ENCODE results near the gene AEBP1.
A peak's percentile ranks its signal among the peaks of the same experiment; 100 is the strongest.

The AEBP1 gene

DNA sequence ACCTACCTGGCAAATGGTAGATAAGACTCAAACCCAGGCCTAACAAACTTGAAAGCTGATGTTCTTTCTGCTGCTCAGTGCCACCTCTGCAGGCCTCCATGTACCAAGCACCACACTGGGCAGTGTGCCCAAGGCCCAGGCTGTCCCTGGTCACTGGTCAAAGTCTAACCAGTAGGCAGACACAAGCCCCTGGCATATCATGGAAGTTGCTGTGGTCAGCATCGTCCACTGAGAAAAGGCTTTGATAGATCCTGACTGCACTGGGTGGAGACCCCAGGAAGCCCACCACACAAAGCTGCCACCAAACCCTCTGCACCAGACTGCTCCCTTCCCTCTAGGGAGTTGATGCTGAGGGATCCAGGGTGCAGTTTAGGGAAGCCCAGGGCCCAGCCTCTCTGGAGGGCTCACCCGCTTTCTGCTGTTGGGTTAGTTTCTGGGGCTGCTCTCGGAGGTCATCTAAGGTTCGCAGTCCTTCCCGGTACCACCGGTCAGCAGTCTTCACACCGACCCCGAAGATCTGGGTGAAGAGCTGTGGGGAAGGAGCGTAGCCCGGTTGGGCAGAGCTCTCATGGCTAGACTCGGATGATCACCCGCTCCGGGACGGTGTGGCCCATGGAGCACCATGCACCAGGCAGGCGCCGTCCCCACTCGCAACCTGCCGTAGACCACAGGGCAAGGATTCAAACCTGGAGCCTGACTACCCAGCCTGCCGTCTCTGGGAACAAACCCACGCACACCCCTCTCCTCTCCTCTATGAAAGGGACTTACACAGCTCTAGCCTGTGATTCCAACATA is 27.8 kb upstream of the AEBP1 start:
- H3K4ac ChIP-seq (ENCODE audit: low read length), result no peak overlapping the region
- H2BK5ac ChIP-seq (ENCODE audit: low read length), result peak overlapping the region; percentile 48
- H3K9me3 ChIP-seq (replicated peaks in 1 of 2; ENCODE audit: control insufficient read depth in 2 of 2, insufficient read depth in 1 of 2, low read depth in 1 of 2, low read length in 2 of 2), result no peaks in the 10 kb centered on the region
- H3K14ac ChIP-seq (ENCODE audit: low read length), result no peak overlapping the region
- no peak overlapping the region for H2BK15ac ChIP-seq (ENCODE audit: low read length)
- peaks cover 49 to 69% of the 10 kb centered on the region in 2 donors for H3K36me3 ChIP-seq (replicated peaks in 1 of 2; ENCODE audit: control insufficient read depth in 2 of 2, insufficient read depth in 2 of 2, low read length in 2 of 2)
- H3K27me3 ChIP-seq (ENCODE audit: control insufficient read depth in 3 of 3, insufficient read depth in 3 of 3, low read depth in 1 of 3, low read length in 3 of 3), result no peaks in the 10 kb centered on the region
- no peaks in the 10 kb centered on the region for H3K4me1 ChIP-seq (ENCODE audit: control insufficient read depth in 2 of 2, insufficient read depth in 1 of 2, low read depth in 1 of 2, low read length in 2 of 2)
- H4K91ac ChIP-seq (ENCODE audit: low read depth, low read length, poor library complexity), result no peak overlapping the region
- no peak overlapping the region for H3K4me3 ChIP-seq (ENCODE audit: low read length in 2 of 2)
- H2AK5ac ChIP-seq (ENCODE audit: low read depth, low read length), result no peak overlapping the region
- H3K79me1 ChIP-seq (ENCODE audit: low read depth, low read length), result peaks cover 4% of the 10 kb centered on the region
- no peak overlapping the region for H2BK120ac ChIP-seq (ENCODE audit: low read depth, low read length)
- no peak for DNase-seq (ENCODE audit: low spot score)
- H3K4me2 ChIP-seq (ENCODE audit: insufficient read depth, low read length, poor library complexity, severe bottlenecking), result no peak overlapping the region
- no peak overlapping the region for H3K27ac ChIP-seq (replicated peaks; ENCODE audit: low read length)
- H3K9ac ChIP-seq (ENCODE audit: low read depth, low read length, poor library complexity), result no peak overlapping the region
- WGBS, 2 donors (ENCODE audit: extremely low coverage in 2 of 2, insufficient read length in 2 of 2, insufficient replicate concordance in 1 of 2), result no CpG with 5 or more reads among the region's 20 CpGs
- H2BK12ac ChIP-seq (ENCODE audit: low read length), result no peak overlapping the region
- no peak overlapping the region for H2AFZ ChIP-seq (ENCODE audit: low read length)
- no peak overlapping the region for H4K8ac ChIP-seq (ENCODE audit: low read depth, low read length)
- no peak overlapping the region for H3K18ac ChIP-seq (ENCODE audit: low read length)
- H3K23ac ChIP-seq (ENCODE audit: low read depth, low read length, poor library complexity), result peak overlapping the region; percentile 76

DNA sequence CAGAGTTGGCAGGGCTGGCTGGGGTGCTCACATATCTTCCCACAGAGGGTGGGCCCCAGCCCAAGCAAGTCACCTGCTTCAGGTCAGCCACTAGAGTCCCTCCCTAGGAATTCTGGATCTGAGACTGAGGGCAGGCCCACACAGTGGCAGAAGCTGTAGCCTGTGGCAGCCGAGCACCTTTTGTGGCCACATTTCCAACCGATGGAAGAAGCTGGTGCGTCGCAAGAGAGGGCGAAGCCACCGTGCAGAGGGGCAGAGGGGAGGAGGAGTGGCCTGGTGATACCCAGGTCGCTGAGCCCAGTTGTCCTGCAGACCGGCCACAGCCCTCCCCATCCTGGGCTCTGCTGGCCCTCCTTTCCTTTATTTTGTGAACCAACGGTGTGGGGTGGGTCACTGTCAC is 27.1 kb upstream of the AEBP1 start:
- Histone ChIP-seq H2BK15ac (ENCODE audit: low read length) (no peak overlapping the region), H2BK120ac (ENCODE audit: low read depth, low read length) (no peak overlapping the region), H3K14ac (ENCODE audit: low read length) (peak overlapping the region; percentile 66), H2BK12ac (ENCODE audit: low read length) (no peak overlapping the region), H3K4me3 (ENCODE audit: low read length in 2 of 2) (no peak overlapping the region), H3K27me3 (ENCODE audit: control insufficient read depth in 3 of 3, insufficient read depth in 3 of 3, low read depth in 1 of 3, low read length in 3 of 3) (no peaks in the 10 kb centered on the region), H4K8ac (ENCODE audit: low read depth, low read length) (no peak overlapping the region), H3K36me3 (replicated peaks in 1 of 2; ENCODE audit: control insufficient read depth in 2 of 2, insufficient read depth in 2 of 2, low read length in 2 of 2) (peaks cover 49 to 69% of the 10 kb centered on the region in 2 donors), H2BK5ac (ENCODE audit: low read length) (peak overlapping the region; percentile 48), H3K4ac (ENCODE audit: low read length) (no peak overlapping the region), H2AK5ac (ENCODE audit: low read depth, low read length) (no peak overlapping the region), H3K79me1 (ENCODE audit: low read depth, low read length) (peaks cover 4% of the 10 kb centered on the region), H3K4me2 (ENCODE audit: insufficient read depth, low read length, poor library complexity, severe bottlenecking) (no peak overlapping the region), H3K9me3 (replicated peaks in 1 of 2; ENCODE audit: control insufficient read depth in 2 of 2, insufficient read depth in 1 of 2, low read depth in 1 of 2, low read length in 2 of 2) (no peaks in the 10 kb centered on the region), H3K23ac (ENCODE audit: low read depth, low read length, poor library complexity) (no peak overlapping the region), H3K27ac (replicated peaks; ENCODE audit: low read length) (no peak overlapping the region), H3K18ac (ENCODE audit: low read length) (no peak overlapping the region), H4K91ac (ENCODE audit: low read depth, low read length, poor library complexity) (no peak overlapping the region), H3K4me1 (ENCODE audit: control insufficient read depth in 2 of 2, insufficient read depth in 1 of 2, low read depth in 1 of 2, low read length in 2 of 2) (no peaks in the 10 kb centered on the region), H2AFZ (ENCODE audit: low read length) (no peak overlapping the region), H3K9ac (ENCODE audit: low read depth, low read length, poor library complexity) (no peak overlapping the region)
- no peak for DNase-seq (ENCODE audit: low spot score)
- WGBS, 2 donors (ENCODE audit: extremely low coverage in 2 of 2, insufficient read length in 2 of 2, insufficient replicate concordance in 1 of 2), result no CpG with 5 or more reads among the region's 9 CpGs

GRCh38 chr7:44077681-44078091 is 26.5 kb upstream of the AEBP1 start:
- Histone ChIP-seq H3K36me3 (replicated peaks in 1 of 2; ENCODE audit: control insufficient read depth in 2 of 2, insufficient read depth in 2 of 2, low read length in 2 of 2) (peaks cover 48 to 68% of the 10 kb centered on the region in 2 donors), H3K9me3 (replicated peaks in 1 of 2; ENCODE audit: control insufficient read depth in 2 of 2, insufficient read depth in 1 of 2, low read depth in 1 of 2, low read length in 2 of 2) (no peaks in the 10 kb centered on the region), H3K4me3 (ENCODE audit: low read length in 2 of 2) (no peak overlapping the region), H4K91ac (ENCODE audit: low read depth, low read length, poor library complexity) (no peak overlapping the region), H3K23ac (ENCODE audit: low read depth, low read length, poor library complexity) (no peak overlapping the region), H2BK120ac (ENCODE audit: low read depth, low read length) (no peak overlapping the region), H3K9ac (ENCODE audit: low read depth, low read length, poor library complexity) (no peak overlapping the region), H2BK5ac (ENCODE audit: low read length) (peak overlapping the region; percentile 39), H2AFZ (ENCODE audit: low read length) (no peak overlapping the region), H3K4me2 (ENCODE audit: insufficient read depth, low read length, poor library complexity, severe bottlenecking) (no peak overlapping the region), H2BK15ac (ENCODE audit: low read length) (no peak overlapping the region), H3K27me3 (ENCODE audit: control insufficient read depth in 3 of 3, insufficient read depth in 3 of 3, low read depth in 1 of 3, low read length in 3 of 3) (no peaks in the 10 kb centered on the region), H3K4ac (ENCODE audit: low read length) (no peak overlapping the region), H3K27ac (replicated peaks; ENCODE audit: low read length) (no peak overlapping the region), H3K14ac (ENCODE audit: low read length) (no peak overlapping the region), H2BK12ac (ENCODE audit: low read length) (no peak overlapping the region), H3K4me1 (ENCODE audit: control insufficient read depth in 2 of 2, insufficient read depth in 1 of 2, low read depth in 1 of 2, low read length in 2 of 2) (no peaks in the 10 kb centered on the region), H3K79me1 (ENCODE audit: low read depth, low read length) (peaks cover 4% of the 10 kb centered on the region), H2AK5ac (ENCODE audit: low read depth, low read length) (no peak overlapping the region), H4K8ac (ENCODE audit: low read depth, low read length) (peak overlapping the region; percentile 65), H3K18ac (ENCODE audit: low read length) (no peak overlapping the region)
- no peak for DNase-seq (ENCODE audit: low spot score)
- WGBS, 2 donors (ENCODE audit: extremely low coverage in 2 of 2, insufficient read length in 2 of 2, insufficient replicate concordance in 1 of 2), result no CpG with 5 or more reads among the region's 5 CpGs

- H2BK12ac ChIP-seq (ENCODE audit: low read length), result no peak overlapping the region
- H3K9ac ChIP-seq (ENCODE audit: low read depth, low read length, poor library complexity), result peak overlapping the region; percentile 30
- H3K18ac ChIP-seq (ENCODE audit: low read length), result no peak overlapping the region
- no peak overlapping the region for H3K14ac ChIP-seq (ENCODE audit: low read length)
- H3K4me3 ChIP-seq (ENCODE audit: low read length in 2 of 2), result no peak overlapping the region
- no peak overlapping the region for H2AK5ac ChIP-seq (ENCODE audit: low read depth, low read length)
- no peak overlapping the region for H2BK120ac ChIP-seq (ENCODE audit: low read depth, low read length)
- no peak for DNase-seq (ENCODE audit: low spot score)
- H4K8ac ChIP-seq (ENCODE audit: low read depth, low read length), result no peak overlapping the region
- no peak overlapping the region for H3K4me2 ChIP-seq (ENCODE audit: insufficient read depth, low read length, poor library complexity, severe bottlenecking)
- no peak overlapping the region for H2BK15ac ChIP-seq (ENCODE audit: low read length)
- H2BK5ac ChIP-seq (ENCODE audit: low read length), result no peak overlapping the region
- H3K4ac ChIP-seq (ENCODE audit: low read length), result no peak overlapping the region
- no peak overlapping the region for H2AFZ ChIP-seq (ENCODE audit: low read length)
- peaks cover 42 to 60% of the 10 kb centered on the region in 2 donors for H3K36me3 ChIP-seq (replicated peaks in 1 of 2; ENCODE audit: control insufficient read depth in 2 of 2, insufficient read depth in 2 of 2, low read length in 2 of 2)
- no CpG with 5 or more reads among the region's 8 CpGs for WGBS, 2 donors (ENCODE audit: extremely low coverage in 2 of 2, insufficient read length in 2 of 2, insufficient replicate concordance in 1 of 2)
- H3K9me3 ChIP-seq (replicated peaks in 1 of 2; ENCODE audit: control insufficient read depth in 2 of 2, insufficient read depth in 1 of 2, low read depth in 1 of 2, low read length in 2 of 2), result no peaks in the 10 kb centered on the region
- no peak overlapping the region for H3K23ac ChIP-seq (ENCODE audit: low read depth, low read length, poor library complexity)
- H3K27ac ChIP-seq (replicated peaks; ENCODE audit: low read length), result no peak overlapping the region
- H4K91ac ChIP-seq (ENCODE audit: low read depth, low read length, poor library complexity), result no peak overlapping the region
- peaks cover 4% of the 10 kb centered on the region for H3K79me1 ChIP-seq (ENCODE audit: low read depth, low read length)
- H3K4me1 ChIP-seq (ENCODE audit: control insufficient read depth in 2 of 2, insufficient read depth in 1 of 2, low read depth in 1 of 2, low read length in 2 of 2), result no peaks in the 10 kb centered on the region
- H3K27me3 ChIP-seq (ENCODE audit: control insufficient read depth in 3 of 3, insufficient read depth in 3 of 3, low read depth in 1 of 3, low read length in 3 of 3), result peaks cover 0 to 2% (median 0%) of the 10 kb centered on the region in 3 experiments
Observed at GRCh38 chr7:44078521-44078920, 25.6 kb upstream of the AEBP1 start.
